GM10847 (cell line): ENCODE results near the gene RBM26.

ENCODE experiments used
- POLR2A ChIP-seq: IDR thresholded peaks from 2 replicates; pipeline ENCODE4 v1.6.1; 2011; ENCODE audit not compliant: insufficient read length; ENCODE audit errors: extremely low read depth

RBM26 gene

DNA sequence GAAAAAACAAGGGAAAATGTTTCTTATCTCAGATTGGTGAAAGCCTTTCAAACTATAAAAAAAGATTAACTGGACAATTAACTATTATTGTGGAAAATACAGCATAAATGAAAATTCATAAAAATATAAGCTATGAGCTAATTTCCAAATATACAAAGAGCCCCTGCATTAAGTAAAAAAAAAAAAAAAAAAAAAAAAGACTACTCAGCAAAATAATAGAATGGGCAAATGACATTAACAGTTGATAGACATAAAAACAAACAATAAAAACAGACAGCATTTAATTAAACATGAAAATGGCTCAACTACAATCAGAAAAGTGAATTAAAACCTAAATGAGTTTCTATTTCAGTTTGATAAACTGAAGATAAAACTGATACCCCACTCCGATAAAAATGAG lies 77.5 kb downstream of the RBM26 start:
- no peak for TF ChIP-seq POLR2A

DNA sequence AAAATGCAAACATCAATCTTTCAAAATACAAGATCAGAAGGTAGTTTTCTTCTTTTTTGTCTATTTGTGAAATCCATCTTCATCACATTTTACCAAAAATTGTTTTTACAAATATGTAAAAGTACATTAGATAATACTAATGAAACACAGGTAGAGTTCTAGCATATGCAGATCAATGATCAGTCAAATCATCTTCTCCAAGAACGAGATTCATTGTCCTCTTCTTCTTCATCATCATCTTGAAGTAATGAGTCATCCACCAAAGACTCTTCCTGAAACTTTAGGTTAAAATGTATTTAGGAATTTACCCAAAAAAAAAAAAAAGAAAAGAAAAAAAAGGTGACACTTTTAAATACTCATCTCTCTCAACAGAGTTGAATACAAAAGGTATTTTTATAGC lies 85.6 kb downstream of the RBM26 start:
- no peak for TF ChIP-seq POLR2A

DNA sequence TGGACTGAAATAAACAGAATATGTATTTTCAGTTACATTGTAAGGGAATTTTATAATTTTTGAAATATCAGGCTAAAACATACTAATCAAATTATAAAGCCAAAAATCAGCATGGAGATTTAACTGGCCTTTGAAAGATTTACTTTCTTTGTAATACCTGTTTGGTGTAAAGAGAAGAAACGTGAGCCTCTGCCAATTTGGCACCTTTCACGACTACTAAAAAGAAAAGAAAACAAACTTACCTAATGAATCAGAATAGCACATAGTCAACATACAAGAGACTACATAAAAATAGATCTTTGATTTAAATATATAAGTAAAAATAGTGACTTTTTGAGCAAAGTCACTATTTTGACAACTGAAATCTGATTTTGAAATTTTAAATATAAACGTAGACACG lies 87.4 kb downstream of the RBM26 start:
- TF ChIP-seq POLR2A: no peak

DNA sequence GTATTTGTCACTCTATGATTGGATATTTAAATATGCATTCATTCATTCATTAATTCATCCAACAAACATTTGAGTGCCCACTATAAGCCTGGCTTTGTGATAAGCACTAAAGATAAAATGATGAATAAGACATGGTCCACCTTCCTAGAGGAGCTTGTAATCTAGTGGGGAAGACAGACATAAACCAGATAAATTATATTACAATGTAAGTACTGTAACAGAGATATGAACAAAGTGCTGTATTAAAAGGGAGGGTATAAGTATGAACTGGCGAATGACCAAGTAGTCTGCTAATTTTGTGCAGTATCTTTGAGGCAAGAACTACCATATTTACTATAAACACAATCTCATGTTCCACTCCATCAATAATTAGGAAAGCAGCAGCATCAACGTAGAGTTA lies 88.2 kb downstream of the RBM26 start:
- no peak for TF ChIP-seq POLR2A

DNA sequence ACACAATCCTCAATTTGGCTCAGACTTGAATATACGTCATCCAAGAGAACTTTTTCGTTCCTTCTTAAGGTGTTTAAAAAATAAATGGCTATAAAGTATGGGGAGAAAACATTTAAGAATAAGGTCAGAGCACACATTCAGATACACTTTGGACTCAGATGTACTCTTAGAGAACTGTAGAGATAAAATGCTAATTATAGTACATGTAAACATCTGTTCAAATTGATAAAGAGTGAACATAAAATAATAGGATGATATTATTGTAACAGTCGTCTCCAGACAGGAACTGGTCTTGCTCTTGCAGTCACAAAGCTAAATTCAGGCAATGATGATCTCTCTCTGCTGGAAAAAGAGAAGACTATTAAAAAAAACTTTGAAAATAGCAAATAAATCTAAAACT lies 91.4 kb downstream of the RBM26 start:
- TF ChIP-seq POLR2A: no peak

DNA sequence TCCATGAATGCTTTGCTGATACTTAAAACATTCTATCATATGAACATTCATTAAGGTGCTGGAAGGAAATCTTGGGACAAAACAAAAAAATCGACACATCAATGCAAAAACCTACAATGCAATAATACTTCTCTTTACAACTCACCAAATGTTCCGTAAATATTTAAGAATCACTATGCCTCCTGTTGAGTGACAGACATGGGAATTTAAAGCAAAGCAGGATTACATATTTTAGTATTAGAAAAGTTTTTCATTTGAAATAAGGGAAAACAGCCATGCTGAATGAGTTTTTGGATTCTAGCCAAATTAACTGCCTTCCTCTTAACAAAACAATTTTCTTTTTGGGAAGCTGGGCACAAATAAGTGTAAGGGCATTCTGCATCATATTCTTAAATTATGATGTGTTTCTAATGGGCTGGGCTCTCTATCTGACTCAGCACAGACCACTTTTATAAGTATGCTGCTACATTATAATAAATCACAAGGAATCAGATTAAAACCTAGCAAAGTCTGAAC lies 93.7 kb downstream of the RBM26 start:
- TF ChIP-seq POLR2A: no peak

DNA sequence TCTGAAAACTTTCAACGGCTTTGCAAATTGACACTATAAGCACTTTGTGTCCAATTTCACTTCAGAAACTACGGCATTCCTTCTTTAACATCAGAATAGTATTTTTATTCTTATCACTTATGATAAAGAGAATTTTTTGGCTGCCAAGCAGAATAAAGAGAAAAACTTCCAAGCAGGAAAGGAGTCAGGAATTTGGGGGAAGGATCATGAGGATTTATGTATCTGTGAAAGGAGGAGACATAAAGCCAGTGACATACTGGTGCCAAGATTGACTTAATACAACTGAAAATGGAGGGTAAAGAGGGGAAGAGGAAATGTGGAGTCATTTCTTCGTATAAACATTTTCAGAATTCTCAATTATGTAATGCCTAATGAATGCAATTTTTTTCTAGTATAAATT lies 94.7 kb downstream of the RBM26 start:
- TF ChIP-seq POLR2A: no peak

DNA sequence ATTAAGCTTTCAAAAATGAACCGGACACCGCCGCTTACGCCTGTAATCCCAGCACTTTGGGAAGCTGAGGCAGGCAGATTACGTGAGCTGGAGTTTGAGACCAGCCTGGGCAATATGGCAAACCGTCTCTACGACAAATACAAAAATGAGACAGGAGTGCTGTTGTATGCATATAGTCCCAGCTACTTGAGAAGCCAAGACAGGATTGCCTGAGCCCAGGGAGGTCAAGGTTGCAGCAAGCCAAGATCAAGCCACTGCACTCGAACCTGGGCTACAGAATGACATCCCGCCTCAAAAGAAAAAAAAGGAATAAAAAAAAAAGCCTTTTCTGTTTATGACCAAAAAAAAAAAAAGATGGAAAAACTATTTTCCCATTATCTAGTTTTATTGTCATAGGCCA lies 96.4 kb downstream of the RBM26 start:
- TF ChIP-seq POLR2A: no peak

DNA sequence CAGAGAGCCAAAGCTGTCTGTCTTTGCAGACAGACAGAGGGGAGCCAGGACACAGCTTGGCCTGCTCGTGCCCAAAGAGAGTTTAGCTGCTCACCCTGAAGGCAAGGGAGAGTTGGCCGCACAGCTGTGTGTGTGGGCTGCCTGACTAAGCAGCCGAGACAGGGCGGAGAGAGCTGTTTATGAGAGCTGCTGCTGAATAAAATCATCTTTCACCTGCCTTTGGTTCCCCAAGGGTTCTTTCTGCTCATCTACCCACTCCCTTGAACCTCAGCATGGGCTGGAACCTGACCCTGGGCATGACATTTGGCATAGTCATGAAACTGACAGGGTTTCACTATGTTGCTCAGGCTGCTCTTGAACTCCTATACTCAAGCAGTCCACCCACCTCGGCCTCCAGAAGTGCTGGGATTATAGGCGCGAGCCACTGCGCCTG lies 98.2 kb downstream of the RBM26 start:
- no peak for TF ChIP-seq POLR2A

DNA sequence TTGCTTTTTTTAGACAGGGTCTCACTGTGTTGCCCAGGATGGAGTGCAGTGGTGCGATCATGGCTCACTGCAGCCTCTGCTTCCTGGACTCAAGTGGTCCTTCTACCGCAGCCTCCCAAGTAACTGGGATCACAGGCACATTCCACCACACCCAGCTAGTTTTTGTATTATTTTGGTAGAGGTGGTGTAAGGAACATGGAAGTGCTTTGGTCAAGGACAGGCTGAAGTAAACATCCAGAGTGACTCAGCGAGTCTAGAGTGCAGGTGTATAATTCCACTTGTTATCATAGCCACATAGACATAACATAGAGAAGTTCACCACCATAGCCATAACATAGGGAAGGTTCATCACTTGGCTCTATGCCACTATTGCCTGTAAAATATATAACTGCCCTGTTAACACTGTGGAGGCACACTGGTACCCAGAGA lies 98.6 kb downstream of the RBM26 start:
- no peak for TF ChIP-seq POLR2A

DNA sequence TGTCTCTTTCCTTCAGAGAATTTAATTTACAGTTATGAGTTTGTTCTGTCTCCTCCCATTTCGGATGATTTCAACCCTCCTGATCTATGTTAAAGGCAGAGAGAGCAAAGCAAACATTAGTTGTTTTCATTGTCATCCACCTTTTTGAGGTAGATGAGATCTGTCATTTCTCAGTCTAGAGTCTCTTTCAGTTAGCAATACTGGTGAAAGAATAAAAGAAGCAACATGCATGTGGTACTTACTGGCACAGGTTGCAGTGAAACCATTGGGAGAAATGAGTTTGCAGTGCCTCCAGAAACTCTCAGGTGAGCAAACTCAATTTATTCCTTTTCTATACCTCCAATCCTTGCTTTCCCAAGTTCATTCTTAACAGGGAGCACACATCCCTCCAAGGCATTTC lies 99.4 kb downstream of the RBM26 start:
- TF ChIP-seq POLR2A: no peak

DNA sequence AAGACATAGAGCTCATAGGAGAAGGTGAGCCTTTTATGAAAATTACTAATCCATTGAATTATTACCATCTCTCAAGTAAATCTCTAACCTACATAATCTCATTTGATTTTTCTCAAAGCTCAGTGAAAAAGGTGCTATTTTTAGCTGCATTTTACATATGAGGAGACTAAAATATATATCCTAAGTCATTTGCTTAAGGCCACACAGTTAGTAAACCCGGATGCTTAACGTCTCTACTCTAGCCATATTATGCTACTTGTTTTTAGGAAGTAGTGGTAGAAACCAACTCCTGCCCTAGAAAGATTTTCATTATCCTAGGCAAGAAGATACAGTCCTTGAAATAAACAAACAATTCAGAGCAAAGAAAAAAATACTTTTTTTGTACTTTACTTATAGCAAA lies 108.9 kb downstream of the RBM26 start:
- TF ChIP-seq POLR2A: no peak

DNA sequence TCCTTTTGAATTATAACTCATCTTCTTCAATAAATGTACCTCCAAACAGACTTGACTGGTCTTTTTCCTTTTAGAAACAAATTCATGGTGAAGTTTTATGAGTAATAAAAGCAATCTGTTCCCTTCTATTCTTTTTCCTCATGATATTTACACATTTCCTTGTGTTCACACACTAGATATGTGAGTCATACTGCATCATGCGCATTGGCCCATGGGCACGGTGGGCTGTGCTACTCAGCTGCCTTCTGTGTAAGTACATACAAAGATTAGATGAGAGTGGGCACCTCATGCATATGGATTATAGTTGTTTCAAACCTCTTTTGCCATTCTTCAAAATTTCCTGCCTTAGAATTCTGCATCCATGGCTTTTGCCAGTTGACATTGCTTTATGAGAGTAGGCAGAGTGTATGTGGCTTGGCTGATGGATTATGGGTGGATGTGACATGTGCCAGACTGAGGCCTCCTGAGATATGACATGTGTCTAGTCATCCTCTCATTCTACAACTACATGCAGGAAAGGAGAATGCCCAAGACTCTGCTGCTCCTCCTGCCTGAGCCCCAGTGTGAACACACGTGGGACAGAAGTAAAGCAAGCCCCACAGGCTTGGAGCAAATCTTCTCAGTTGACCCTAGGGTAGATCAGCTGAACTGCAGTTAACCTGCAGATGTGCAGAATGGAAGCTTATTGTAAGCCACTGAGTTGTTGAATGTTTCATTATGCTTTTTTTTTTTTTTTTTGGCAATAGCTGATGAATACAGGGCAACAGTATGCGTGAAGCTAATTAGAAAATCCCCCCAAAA lies 109.9 kb downstream of the RBM26 start:
- no peak for TF ChIP-seq POLR2A

DNA sequence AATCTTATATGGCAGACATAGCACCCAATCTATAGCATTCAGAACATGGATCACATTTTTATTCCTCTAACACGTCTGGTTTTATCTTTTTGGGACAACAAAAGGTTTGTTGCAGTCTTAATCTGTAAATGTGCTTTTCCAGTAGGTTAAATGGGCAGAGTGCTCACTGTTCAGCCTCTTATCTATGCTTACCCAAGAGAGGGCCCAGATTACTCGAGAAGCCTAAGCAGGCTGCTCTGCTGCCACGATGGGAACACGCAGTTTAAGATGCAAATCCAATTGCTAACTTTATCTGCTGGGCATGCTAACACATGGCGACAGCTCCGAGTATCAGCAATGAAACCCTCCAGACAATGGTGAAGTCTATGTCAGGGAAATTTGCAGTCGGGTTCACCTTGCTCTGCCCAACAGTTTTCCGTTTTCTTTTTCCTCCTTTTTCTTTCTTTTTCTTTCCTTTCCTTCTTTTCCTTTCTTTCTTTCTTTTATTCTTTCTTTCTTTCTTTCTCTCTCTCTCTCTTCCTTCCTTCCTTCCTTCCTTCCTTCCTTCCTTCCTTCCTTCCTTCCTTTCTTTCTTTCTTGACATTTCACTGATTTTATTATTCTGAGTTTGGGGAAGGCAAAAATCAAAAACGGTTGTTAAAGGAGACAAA lies 115.3 kb downstream of the RBM26 start:
- TF ChIP-seq POLR2A: no peak

DNA sequence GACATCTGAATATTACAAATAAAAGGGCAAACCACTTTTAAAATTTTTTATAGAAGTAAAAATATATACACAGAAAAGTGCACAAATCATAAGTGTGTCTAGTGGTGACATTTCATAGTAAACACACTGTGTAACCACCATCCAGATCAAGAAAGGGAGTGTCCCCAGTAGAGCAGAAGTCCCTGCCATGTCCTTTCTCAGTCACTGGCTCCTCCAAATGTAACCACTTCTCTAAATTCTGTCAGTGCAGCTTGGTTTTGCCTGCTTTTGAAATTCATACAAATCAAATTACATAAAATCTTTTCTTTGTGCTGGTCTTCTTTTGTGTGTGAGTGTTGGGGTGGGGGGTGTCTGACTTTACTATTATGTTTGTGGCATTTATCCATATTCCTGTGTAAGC lies 116.5 kb downstream of the RBM26 start:
- no peak for TF ChIP-seq POLR2A
